ENCODE results near the gene MIGA2. TPM values are rescaled to one million over a fixed set of nuclear protein-coding genes. Genes with fewer than 3 reads are reported as not detected.

The MIGA2 gene
- total and polyA plus RNA-seq, 7 donors = 8.4 to 18.1 (median 13.7) TPM

DNA sequence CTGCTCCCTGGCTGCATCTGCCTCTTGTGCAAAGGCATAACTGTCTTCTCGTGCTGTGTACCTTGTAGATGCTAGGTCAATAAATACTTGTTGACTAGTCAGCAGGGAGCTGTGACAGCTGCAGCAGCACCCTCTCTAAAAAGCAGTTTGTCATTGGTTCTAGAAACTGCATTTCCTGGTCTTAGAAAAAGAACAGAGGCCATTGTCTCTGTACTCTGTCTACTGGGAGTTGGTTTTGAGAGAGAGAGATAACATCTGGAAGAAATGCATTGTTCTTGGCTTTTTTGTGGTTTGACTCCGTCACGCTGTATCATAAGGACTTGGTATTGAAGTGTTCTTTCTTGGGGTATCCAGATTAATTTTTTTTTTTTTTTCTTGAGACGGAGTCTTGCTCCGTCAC lies 40.6 kb upstream of the MIGA2 start:
- 83 to 85% (median 85%) methylated on average over 5 of the region's 5 CpGs for WGBS, 3 donors
- Histone ChIP-seq H3K36me3 (ENCODE audit: insufficient read depth in 1 of 2, low read depth in 1 of 2) (peaks cover 13 to 100% of the 10 kb centered on the region in 2 donors), H3K4me3 (no peak overlapping the region), H3K27ac (no peak overlapping the region), H3K27me3 (ENCODE audit: insufficient read depth in 3 of 3, low read length in 2 of 3) (no peaks in the 10 kb centered on the region), H3K9me3 (no peaks in the 10 kb centered on the region), H3K4me1 (no peaks in the 10 kb centered on the region)
- ATAC-seq = no peak
- TF ChIP-seq, protein P1, sequence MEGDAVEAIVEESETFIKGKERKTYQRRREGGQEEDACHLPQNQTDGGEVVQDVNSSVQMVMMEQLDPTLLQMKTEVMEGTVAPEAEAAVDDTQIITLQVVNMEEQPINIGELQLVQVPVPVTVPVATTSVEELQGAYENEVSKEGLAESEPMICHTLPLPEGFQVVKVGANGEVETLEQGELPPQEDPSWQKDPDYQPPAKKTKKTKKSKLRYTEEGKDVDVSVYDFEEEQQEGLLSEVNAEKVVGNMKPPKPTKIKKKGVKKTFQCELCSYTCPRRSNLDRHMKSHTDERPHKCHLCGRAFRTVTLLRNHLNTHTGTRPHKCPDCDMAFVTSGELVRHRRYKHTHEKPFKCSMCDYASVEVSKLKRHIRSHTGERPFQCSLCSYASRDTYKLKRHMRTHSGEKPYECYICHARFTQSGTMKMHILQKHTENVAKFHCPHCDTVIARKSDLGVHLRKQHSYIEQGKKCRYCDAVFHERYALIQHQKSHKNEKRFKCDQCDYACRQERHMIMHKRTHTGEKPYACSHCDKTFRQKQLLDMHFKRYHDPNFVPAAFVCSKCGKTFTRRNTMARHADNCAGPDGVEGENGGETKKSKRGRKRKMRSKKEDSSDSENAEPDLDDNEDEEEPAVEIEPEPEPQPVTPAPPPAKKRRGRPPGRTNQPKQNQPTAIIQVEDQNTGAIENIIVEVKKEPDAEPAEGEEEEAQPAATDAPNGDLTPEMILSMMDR (IDR thresholded peaks at IDR 0.05) = no peak
- intact Hi-C loops (cut with DNase I) = no loop called here
- DNase-seq = no peak

DNA sequence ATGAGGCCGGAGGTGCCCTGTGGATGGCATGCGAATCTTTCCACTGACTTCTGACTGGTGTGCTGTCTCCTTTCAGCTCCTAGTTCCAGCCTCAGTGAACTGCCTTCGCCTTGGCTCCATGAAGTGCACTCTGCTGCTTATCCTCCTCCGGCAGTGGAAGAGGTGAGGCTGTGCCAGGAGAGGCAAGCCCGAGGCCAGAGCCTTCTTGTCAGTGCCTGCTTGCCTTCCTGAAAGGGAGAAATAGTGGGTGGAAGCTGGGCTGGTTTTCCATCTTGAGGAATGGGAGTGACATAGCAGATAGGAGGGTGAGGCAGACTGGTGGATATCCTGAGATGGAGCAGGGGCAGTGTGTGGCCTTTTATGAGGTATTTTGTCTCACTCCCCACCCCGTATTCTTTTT lies 38.0 kb upstream of the MIGA2 start:
- TF ChIP-seq, protein P1 (IDR thresholded peaks at IDR 0.05) = no peak
- H3K27me3 ChIP-seq (ENCODE audit: insufficient read depth in 3 of 3, low read length in 2 of 3) = no peaks in the 10 kb centered on the region
- intact Hi-C loops (cut with DNase I) = no loop called here
- 81 to 95% (median 83%) methylated on average over 6 of the region's 6 CpGs for WGBS, 3 donors
- ATAC-seq (no peak), DNase-seq (no peak)
- H3K9me3 ChIP-seq = no peaks in the 10 kb centered on the region
- H3K4me3 ChIP-seq = no peak overlapping the region
- H3K4me1 ChIP-seq = no peaks in the 10 kb centered on the region
- peaks cover 16 to 100% of the 10 kb centered on the region in 2 donors for H3K36me3 ChIP-seq (ENCODE audit: insufficient read depth in 1 of 2, low read depth in 1 of 2)
- H3K27ac ChIP-seq = no peak overlapping the region

DNA sequence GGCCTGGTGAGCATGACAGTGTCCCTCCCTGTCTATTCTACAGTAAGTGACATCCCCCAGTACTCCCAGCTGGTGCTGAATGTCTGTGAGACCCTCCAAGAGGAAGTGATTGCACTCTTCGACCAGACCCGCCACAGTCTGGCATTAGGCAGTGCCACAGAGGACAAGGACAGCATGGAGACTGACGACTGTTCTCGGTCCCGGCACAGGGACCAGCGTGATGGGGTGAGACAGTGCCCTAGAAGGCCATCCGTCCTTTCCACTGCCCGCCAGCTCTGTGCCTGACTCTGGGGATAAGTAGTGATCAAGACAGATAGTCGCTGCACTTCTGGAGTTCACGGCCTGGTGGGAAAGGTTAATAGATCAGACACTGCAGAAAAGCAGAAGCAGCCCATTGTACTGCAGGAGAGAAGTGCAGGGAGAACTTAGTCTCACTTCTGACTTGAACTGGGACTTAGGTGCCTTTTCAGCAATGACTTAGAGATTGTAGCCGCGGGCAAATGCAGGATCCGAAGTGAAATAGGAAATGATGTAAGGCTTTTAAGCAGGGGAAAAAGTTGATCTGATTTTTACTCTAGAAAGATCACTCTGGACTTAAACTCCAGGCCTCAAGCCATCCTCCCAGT lies 36.7 kb upstream of the MIGA2 start:
- TF ChIP-seq, protein P1 (IDR thresholded peaks at IDR 0.05) = no peak
- H3K27ac ChIP-seq = no peak overlapping the region
- H3K27me3 ChIP-seq (ENCODE audit: insufficient read depth in 3 of 3, low read length in 2 of 3) = no peaks in the 10 kb centered on the region
- intact Hi-C loops (cut with DNase I) = no loop called here
- peaks cover 11 to 98% of the 10 kb centered on the region in 2 donors for H3K36me3 ChIP-seq (ENCODE audit: insufficient read depth in 1 of 2, low read depth in 1 of 2)
- ATAC-seq = no peak
- no peak overlapping the region for H3K4me3 ChIP-seq
- no peaks in the 10 kb centered on the region for H3K9me3 ChIP-seq
- DNase-seq = no peak
- no peaks in the 10 kb centered on the region for H3K4me1 ChIP-seq
- WGBS, 3 donors = 86 to 92% (median 88%) methylated on average over 13 of the region's 13 CpGs

DNA sequence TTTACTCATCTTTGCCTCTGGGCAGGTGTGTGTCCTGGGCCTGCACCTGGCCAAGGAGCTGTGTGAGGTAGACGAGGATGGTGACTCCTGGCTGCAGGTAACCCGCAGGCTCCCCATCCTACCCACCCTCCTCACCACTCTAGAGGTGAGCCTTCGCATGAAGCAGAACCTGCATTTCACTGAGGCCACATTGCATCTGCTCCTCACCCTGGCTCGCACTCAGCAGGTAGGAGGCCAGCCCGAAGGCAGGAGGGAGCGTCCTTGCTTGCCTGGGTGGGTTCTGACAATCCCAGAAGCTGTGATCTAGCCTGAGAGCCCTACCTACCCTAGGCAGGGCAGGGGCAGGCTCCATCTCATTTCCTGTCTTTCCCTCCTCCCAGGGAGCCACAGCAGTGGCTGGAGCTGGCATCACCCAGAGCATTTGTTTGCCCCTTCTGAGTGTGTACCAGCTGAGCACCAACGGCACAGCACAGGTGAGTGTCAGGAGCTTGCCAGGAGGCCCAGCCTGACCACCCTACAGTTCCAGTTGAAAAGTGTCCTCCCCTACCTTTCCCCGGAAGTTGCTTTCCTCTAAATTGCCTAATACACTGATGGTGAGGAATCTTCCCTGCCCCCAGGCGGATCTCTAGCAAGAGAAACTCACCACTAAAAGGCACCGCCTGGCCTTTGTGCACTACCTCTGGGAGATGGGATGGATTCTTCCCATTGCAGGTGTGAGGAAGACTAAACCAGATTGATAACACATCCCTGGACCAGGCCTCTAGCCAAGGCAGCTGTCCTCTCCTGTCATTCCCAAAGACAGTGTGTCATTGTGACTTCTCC lies 34.7 kb upstream of the MIGA2 start:
- peaks cover 5% of the 10 kb centered on the region for H3K4me1 ChIP-seq
- no peak overlapping the region for H3K4me3 ChIP-seq
- no peaks in the 10 kb centered on the region for H3K27me3 ChIP-seq (ENCODE audit: insufficient read depth in 3 of 3, low read length in 2 of 3)
- TF ChIP-seq, protein P1 (IDR thresholded peaks at IDR 0.05) = no peak
- 89 to 94% (median 93%) methylated on average over 10 of the region's 10 CpGs for WGBS, 3 donors
- H3K27ac ChIP-seq = no peak overlapping the region
- intact Hi-C loops (cut with DNase I) = no loop called here
- no peaks in the 10 kb centered on the region for H3K9me3 ChIP-seq
- ATAC-seq (no peak), DNase-seq (no peak)
- peaks cover 12 to 96% of the 10 kb centered on the region in 2 donors for H3K36me3 ChIP-seq (ENCODE audit: insufficient read depth in 1 of 2, low read depth in 1 of 2)
